ENCODE results near the gene TMEM97.
"Not testable (repeated sequence)": the region's sequence is repeated elsewhere in the genome, so short reads cannot be mapped to it uniquely, and the experiment has no call there.

TMEM97 gene

GRCh38 chr17:28318759-28319597 is at the start of gene TMEM97:
TMEM97 (plus strand) TSS chr17:28319200; CDS start chr17:28319240, 40 bp downstream.
- TF ChIP-seq ZFX (IDR thresholded peaks at IDR 0.05; ENCODE audit: borderline replicate concordance) (no peak), CTCF (IDR thresholded peaks at IDR 0.05) (no peak)
- peak within 1 kb of the TSS; percentile 85 for H3K27ac ChIP-seq

DNA sequence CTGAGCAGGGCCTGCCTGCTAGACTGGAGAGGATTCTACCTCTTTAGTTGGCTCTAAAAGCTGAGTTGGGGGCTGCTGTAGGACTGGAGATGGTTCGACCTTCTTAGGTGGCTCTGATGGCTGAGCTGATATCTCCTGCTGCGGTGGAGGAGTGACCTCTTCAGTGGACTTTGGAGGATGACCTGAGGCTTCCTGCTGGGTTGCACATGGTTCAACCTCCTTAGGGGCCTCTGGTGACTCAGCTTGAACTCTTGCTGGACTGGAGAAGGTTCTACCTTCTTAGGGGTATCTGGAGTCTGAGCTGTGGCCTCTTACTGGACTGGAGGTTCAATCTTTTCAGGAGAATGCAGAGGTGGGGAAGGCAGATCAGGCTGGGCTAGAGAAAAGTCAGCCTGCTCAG is 48.9 kb upstream of the TMEM97 start:
- TF ChIP-seq ZFX (IDR thresholded peaks at IDR 0.05; ENCODE audit: borderline replicate concordance) (no peak), CTCF (IDR thresholded peaks at IDR 0.05) (no peak)
- no peak overlapping the region for H3K27ac ChIP-seq

- no peak overlapping the region for H3K27ac ChIP-seq
- TF ChIP-seq ZFX (IDR thresholded peaks at IDR 0.05; ENCODE audit: borderline replicate concordance) (no peak), CTCF (IDR thresholded peaks at IDR 0.05) (no peak)
These were observed 48.1 kb upstream of the TMEM97 start for GRCh38 chr17:28270926-28271325.

GRCh38 chr17:28271431-28271830 is 47.6 kb upstream of the TMEM97 start:
- no peak overlapping the region for H3K27ac ChIP-seq

GRCh38 chr17:28272166-28272565 is 46.8 kb upstream of the TMEM97 start:
- no peak overlapping the region for H3K27ac ChIP-seq
- no peak for TF ChIP-seq CTCF (IDR thresholded peaks at IDR 0.05)
- no peak for TF ChIP-seq ZFX (IDR thresholded peaks at IDR 0.05; ENCODE audit: borderline replicate concordance)

More at GRCh38 chr17:28271431-28271830, 47.6 kb upstream of the TMEM97 start:
- TF ChIP-seq CTCF (IDR thresholded peaks at IDR 0.05) (no peak), ZFX (IDR thresholded peaks at IDR 0.05; ENCODE audit: borderline replicate concordance) (no peak)

GRCh38 chr17:28273341-28273740 is 45.7 kb upstream of the TMEM97 start:
- H3K27ac ChIP-seq: not testable (repeated sequence)

DNA sequence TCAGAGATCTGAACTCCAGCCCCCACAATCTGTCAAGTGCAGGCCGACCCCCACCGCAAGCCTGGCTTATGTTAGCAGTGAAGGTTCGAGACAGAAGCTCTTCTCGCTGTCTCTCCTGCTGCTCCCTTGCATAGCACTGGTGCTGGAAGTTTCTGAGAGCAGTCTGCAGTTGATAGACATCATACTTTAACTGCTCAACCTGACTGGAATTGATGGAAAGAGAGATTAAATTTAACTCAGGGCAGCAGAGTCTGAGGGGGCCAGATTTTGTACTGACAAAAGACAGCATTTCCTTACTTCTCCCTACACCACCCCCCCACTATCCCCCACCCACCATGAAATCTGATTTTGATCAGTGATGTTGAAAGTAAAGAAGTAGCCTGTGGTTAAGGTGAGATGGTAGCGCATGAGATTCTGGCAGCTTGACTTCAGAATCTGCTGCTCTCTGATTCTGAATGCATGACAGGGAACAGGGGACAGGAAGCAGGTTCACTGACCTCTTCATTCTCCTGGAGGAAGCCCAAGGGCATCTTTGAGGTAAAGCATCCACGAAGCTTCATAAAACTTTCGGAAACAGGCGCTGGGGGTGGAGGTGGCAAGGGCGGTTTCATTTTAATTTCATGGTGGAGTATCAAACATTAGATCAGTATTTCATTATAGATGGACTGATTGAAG is 44.3 kb upstream of the TMEM97 start:
- no peak for TF ChIP-seq ZFX (IDR thresholded peaks at IDR 0.05; ENCODE audit: borderline replicate concordance)
- no peak for TF ChIP-seq CTCF (IDR thresholded peaks at IDR 0.05)
- no peak overlapping the region for H3K27ac ChIP-seq

Data from 22Rv1 (cell line).